ENCODE results near the gene RARG. TPM values are rescaled to one million over a fixed set of nuclear protein-coding genes. Genes with fewer than 3 reads are reported as not detected.

RARG gene
- total and polyA plus RNA-seq, 2 of the 4 experiments (the other 2 are of a cell fraction): 7.9 to 30.9 TPM

DNA sequence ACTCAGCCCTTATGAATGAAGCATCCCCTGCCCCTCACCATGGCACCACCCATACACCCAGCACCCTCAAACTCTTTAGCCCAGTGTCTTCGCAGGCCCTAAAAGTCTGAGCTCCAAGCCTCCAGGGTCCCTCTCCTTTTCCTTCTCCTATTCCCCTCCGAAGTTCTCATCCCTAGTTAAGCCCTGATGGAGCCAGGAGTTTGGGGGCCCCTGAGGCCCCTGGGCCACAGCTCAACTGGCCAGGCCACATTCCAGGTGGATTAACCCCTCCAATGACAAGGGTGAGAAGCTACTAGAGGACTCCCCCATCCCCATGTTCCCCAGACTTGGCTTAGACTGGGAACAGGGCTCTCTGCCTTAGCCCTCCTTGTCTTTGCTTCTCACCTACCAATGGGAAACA is 2.6 kb downstream of the RARG start:
- BruUV-seq (replicated peaks): no TSS peak
- dilution Hi-C loops (cut with HindIII; ENCODE audit: low sequenced_read_pairs, unreplicated experiment) (no loop called here), intact Hi-C loops (cut with micrococcal nuclease) (no loop called here), in situ Hi-C loops (cut with MboI; ENCODE audit: low sequenced_read_pairs) (no loop called here)
- TF ChIP-seq RCOR1 (IDR thresholded peaks at IDR 0.05; ENCODE audit: insufficient replicate concordance, low read length) (no peak), USF2 (IDR thresholded peaks at IDR 0.05; ENCODE audit: low read depth, low read length) (no peak), CEBPB (IDR thresholded peaks at IDR 0.05; ENCODE audit: low read depth, low read length) (no peak), SMC3 (IDR thresholded peaks at IDR 0.05; ENCODE audit: low read depth, low read length) (no peak), BHLHE40 (IDR thresholded peaks at IDR 0.05; ENCODE audit: low read depth, low read length) (no peak), MXI1 (IDR thresholded peaks at IDR 0.05; ENCODE audit: borderline replicate concordance, low read depth, low read length) (no peak), RAD21 (IDR thresholded peaks at IDR 0.05; ENCODE audit: low read length) (no peak), CTCF (conservative IDR thresholded peaks at IDR 0.05; ENCODE audit: low read depth, low read length) (no peak), MAZ (IDR thresholded peaks at IDR 0.05; ENCODE audit: borderline replicate concordance, low read depth, low read length) (no peak), RFX5 (IDR thresholded peaks at IDR 0.05; ENCODE audit: low read depth, low read length) (no peak), POLR2A (IDR thresholded peaks at IDR 0.05; ENCODE audit: low read depth, low read length) (no peak), MAFK (IDR thresholded peaks at IDR 0.05; ENCODE audit: low read depth, low read length) (no peak)
- Histone ChIP-seq H2AFZ (replicated peaks; ENCODE audit: low read length, poor library complexity) (no peak overlapping the region), H3K27me3 (ENCODE audit: control insufficient read depth, insufficient read depth, low read length) (peaks cover 3% of the 10 kb centered on the region; the same call in 1 of the 2 replicates), H3K56ac (ENCODE audit: extremely low read depth, insufficient read depth, low read length) (no peak overlapping the region), H2AK9ac (replicated peaks; ENCODE audit: low read depth, low read length, poor library complexity) (no peak overlapping the region), H3K9me3 (ENCODE audit: control insufficient read depth, insufficient read depth, low read length) (no peaks in the 10 kb centered on the region), H4K91ac (ENCODE audit: insufficient read depth, low read depth, low read length) (no peak overlapping the region), H3K23ac (ENCODE audit: low read depth, low read length) (no peak overlapping the region), H4K8ac (ENCODE audit: low read depth in 2 of 2, low read length in 2 of 2) (no peak overlapping the region), H3K4me3 (ENCODE audit: insufficient read depth, low read depth, low read length) (no peak overlapping the region), H3K4ac (ENCODE audit: low read depth, low read length) (no peak overlapping the region), H3K9ac (ENCODE audit: low read depth, low read length) (no peak overlapping the region), H2BK15ac (ENCODE audit: low read depth, low read length) (no peak overlapping the region), H3K4me2 (ENCODE audit: low read depth, low read length) (no peak overlapping the region), H4K5ac (ENCODE audit: low read depth, low read length) (no peak overlapping the region), H3K4me1 (ENCODE audit: control insufficient read depth, insufficient read depth, low read length) (peaks cover 30% of the 10 kb centered on the region), H3K79me1 (ENCODE audit: low read depth in 1 of 2, low read length in 2 of 2) (peaks cover 5 to 30% of the 10 kb centered on the region in 2 experiments; a peak in 2 of 4 replicates), H4K20me1 (ENCODE audit: insufficient read depth, low read length) (no peaks in the 10 kb centered on the region), H3K9me1 (ENCODE audit: insufficient read depth, low read length) (peaks cover 27% of the 10 kb centered on the region), H2AK5ac (ENCODE audit: low read depth, low read length) (no peak overlapping the region), H3K36me3 (ENCODE audit: control insufficient read depth, insufficient read depth, low read length) (peaks cover 4% of the 10 kb centered on the region; the same call in 1 of the 2 replicates), H2BK120ac (ENCODE audit: low read depth, low read length) (no peak overlapping the region), H3K27ac (ENCODE audit: insufficient read depth, low read length) (no peak overlapping the region), H2BK5ac (ENCODE audit: low read depth, low read length, poor library complexity, severe bottlenecking) (no peak overlapping the region), H3K14ac (replicated peaks; ENCODE audit: low read depth, low read length) (no peak overlapping the region), H2BK20ac (ENCODE audit: low read depth, low read length) (no peak overlapping the region), H3K18ac (ENCODE audit: low read depth, low read length) (no peak overlapping the region)
- ChIA-PET POLR2A (ENCODE audit: unreplicated experiment) (interaction anchor here (0.8 kb wide), 1 partner anchor 9 kb away, joined by 3 read pairs; no protein-coding TSS in a partner anchor), CTCF (no interaction called here)
- 75% methylated on average over 2 of the region's 2 CpGs; no CpG with 5 or more reads in 1 of the 2 experiments for WGBS, 2 experiments (ENCODE audit: extremely low coverage in 2 of 2, insufficient read length in 1 of 2)
- DNase-seq (no peak), ATAC-seq (ENCODE audit: low read depth) (no peak)
